Umbilical cord (tissue), 2 donors: ENCODE data around the gene OSM. TPM values are rescaled to one million over a fixed set of nuclear protein-coding genes. Genes with fewer than 3 reads are reported as not detected.

Source experiments
- DNase-seq: peaks from one replicate; pipeline ENCODE4 v3.0.0-alpha.2; 2015; ENCODE audit warnings: low spot score
- total RNA-seq: library from RNA; depleted of rRNA; stranded (reverse); fragments of >200 nt; gene quantifications from one replicate; pipeline ENCODE4 v1.2.3, GENCODE V29; 2014; ENCODE audit warnings: low replicate concordance; ENCODE audit not compliant: insufficient read depth

OSM gene
- total RNA-seq, 1 donor from 2014 or later, result 4.8 TPM

DNA sequence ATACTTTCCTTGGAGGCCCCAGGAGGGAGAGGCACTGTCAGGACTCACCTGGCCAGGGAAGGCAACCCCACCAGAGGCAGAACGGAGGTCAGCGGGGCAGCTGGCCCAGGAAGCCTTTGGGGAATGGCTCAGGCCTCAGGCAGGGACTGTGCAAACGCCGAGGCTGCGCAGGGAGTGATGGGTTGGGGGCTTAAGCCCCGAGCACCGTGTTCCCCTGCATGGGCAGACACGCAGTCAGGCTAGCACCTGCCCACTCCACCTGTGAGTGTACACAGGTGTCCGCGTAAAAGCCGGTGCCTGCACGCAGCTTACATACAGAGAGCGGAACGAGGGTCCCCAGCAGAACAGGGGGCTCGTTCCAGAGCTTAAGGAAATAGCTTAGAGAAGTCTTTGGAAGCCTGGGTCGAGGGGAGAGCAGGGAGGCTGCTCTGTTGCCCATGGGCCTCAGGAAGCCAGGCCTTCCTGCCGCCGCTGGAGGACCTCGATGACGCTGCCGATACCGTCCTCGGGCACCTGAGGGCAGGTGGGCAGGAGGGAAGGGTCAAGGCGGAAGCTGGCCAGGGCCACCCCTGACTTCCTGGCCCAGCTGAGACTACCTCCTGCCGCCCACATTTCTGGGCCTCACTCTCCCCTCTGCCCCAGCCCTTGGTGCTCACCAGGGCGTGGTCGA lies 18.7 kb upstream of the OSM start:
- DNase-seq, result no peak

DNA sequence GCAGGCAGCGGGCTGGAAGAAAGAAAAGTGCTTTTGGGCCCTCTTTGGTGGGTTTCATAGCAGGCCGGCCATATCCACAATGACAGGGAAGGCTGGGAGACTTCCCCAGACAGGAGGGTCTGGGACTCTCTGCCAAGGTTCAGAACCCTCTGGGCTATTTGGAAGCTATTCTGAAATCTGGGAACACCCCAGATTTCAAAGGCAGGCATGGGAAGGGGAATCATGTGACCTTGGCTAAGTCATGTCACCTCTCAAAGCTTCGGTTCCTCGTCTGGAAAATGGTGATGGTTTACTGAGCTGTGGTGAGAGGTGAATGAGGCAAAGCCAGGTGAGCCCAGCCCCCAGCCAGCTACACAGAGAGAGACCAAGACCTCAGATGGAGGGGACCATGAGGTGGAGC lies 18.0 kb upstream of the OSM start:
- no peak for DNase-seq

DNA sequence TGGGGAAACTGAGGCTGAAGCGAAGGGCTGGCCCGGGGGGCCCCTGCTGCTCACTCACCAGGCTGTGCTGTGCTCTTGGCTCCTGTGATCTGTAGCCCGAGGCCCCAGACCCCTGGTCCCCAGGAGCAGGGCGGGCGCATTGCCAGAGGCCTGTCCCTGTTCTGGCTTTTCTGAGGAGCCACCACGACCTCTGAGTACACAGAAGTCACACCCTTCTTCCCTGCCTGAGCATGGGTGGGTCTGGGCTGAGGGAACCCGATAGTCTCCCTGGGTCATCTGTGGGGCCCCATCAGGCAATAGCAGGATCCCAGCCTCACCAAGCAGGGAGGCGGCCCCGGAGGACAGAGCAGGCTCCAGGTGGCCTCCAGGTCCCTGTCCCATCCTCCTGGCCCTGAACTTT lies 17.5 kb upstream of the OSM start:
- no peak for DNase-seq

DNA sequence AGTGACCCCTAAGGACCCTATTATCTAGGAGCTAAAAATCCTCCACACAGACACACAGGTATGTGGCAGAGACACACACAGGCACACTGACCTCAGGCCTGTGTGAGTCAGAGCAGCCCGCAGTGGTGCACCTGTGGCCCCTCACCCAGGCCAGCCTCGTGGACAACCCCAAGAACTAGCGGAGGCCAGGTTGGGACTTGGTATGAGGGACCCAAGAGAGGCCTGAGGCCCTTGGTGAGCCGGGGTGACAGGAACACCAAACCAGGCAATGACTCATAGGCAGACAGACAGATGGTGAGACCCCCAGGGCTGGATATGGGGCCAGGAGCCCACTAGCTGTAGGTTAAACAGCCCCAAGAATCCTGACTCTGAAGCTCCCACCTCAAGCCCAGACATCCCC lies 16.7 kb upstream of the OSM start:
- DNase-seq, result no peak

DNA sequence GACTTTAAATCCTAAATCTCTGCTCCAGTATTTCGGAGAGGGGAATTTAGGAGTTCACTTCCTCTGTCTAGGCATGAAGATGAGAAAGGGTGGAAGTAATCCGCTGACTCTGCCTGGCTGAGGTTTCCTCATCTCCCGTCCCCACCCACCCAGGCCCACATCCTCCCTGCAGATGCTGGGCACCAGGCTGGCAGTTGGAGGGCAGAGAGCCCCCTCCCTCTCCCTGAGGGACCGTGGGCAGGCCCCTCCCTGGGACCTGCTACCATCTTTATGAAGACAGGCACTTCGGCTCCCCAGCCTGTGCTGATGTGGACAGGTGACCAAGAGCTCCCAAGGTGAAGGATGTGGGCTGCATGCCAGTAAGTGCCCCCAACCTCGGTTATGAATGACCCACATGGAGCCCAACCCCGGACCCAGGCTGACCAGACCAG lies 16.0 kb upstream of the OSM start:
- no peak for DNase-seq

DNA sequence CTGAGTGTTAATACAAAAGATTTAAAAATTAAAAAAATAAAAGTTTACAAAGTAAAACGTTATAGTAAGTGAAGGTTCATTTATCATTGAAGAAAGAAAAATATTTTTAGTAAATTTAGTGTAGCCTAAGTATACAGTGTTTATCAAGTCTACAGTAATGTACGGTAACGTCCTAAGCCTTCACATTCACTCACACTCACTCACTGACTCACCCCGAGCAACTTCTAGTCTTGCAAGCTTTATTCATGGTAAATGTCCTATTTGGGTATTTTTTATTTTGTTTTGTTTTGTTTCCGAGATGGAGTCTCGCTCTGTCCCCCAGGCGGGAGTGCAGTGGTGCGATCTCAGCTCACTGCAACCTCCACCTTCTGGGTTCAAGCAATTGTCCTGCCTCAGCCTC lies 13.9 kb upstream of the OSM start:
- no peak for DNase-seq

DNA sequence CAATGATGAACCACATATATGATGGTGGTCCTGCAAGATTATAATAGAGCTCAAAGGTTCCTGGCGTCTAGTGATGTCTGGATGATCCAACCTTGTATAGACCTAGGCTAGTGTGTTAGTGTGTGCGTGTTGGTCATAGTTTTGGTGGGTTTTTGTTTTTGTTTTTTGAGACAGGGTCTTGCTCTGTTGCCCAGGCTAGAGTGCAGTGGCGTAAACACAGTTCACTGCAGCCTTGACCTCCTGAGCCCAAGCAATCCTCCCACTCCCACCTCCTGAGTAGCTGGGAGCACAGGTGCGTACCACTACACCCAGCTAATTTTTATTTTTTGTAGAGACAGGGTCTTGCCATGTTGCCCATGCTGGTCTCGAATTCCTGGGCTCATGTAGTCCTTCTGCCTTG lies 13.3 kb upstream of the OSM start:
- no peak for DNase-seq

DNA sequence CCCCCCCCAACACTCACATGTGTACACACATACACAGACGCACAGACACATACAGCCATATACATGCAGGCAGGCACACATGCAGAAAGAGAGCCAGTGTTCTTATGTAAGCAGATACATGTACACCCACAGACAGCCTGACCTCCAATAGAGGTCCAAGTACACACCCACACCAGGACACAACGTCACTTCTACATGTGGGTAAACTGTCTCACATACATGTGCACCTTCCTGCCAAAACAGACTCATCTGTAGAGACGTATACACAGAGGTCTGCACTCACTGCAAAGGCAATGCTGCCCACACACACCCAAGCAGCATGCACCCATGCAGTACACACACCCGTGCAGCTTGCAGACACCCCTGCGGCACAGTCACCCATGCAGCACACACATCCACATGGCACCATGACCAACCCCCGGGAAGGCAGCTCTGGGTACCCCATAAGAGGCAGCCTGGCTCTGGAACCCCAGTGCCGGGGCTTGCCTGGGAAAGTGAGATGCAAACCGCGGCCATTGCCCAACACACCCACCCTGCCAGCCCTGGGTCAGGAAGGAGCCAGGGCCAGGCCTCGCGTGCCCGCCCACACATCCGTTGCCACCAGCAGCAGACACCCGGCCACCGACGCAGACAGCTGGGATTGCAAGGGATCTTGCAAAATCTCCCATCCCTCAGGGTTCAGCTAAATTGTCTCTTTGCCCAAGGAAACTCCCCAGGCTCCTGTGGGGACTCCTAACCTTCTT lies 12.6 kb upstream of the OSM start:
- DNase-seq, result no peak

DNA sequence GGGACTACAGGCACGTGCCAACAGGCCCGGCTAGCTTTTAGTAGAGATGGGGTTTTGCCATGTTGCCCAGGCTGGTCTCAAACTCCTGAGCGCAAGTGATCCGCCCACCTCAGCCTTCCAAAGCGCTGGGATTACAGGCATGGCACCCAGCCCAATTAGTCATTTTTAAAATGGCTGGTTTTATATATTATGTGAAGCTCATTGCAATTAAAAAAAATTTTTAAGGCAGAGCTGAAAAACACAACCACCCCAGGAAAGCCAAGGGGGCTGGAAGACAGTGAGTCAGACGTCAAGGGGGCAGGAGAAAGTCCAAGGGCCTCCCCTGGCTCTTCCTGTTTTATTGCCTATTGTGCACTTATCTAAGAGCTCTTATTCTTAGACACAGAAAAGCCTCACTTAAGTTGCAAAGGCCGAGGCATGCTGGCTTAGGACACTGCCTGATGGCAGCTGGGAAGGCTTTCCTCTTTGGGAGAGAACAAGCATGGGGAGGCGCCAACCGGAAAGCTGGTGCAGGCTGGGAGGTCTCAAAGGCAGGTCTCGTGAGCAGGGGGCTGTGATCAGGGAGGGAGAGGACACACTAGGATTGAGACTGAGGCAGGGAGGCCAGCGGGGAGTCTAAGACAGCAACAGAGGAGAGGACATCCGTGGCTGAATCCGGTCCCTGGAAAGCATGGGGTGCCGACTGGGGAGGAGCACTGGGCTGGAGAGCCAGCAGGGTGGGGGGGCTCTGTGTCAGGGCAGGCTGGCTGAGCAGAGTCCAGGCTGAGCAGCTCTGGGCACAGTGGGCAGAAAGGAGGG lies 11.1 kb upstream of the OSM start:
- peak; percentile 88 for DNase-seq

DNA sequence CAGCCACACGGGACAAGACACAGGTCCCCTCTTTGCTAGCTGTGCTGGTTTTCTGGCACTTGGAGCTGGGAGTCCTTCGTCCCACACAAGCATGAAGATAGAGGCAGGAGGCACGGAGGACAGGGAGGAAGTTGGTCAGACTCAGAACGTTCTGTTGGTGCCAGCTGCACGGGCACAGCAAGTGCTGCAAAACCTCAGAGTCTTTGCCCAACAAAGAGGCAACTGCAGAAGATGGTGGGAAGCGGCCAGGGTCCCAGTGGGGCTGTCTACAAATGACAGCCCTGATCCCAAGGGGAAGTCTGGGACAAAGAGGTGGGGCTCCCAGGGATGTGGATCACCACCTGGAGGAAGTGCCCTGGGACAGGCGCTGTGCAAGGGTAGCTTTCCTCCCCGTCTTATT lies 9.4 kb upstream of the OSM start:
- DNase-seq, result no peak

DNA sequence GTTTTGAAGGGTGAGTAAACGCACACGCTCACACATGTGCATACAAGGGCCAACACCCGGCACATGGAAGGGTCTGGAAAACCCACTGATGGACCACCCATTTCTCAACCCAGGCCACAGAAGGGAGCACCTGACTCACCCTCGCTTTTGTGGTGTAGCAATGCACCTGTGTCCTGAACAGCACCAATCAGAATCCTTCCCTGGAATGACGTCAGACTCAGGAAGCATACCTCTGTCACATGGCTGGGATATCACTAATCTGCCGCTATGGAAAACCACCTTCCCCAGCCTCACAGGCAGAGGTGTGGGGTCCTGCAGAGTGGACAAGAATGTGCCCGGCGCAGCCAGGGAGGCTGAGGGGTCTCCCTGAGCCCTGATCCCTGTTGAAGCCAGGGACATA lies 9.0 kb upstream of the OSM start:
- no peak for DNase-seq

DNA sequence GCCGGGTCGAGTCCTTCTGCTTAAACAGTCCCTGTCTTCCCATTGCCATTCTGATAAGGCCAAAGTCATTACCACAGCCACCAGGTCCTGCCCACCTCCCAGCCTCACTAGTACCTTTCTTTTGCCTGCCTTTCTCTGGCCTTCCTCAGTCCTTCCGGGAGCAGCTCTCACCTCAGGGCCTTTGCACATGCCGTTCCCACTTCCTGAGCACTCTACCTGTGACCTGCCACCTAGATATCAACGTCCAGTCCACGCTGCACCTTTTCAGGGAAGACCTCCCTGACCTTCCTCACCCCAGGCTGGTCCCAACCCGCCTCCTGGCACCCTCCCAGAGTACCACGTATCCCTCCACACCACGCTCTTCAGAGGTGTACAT lies 7.8 kb upstream of the OSM start:
- DNase-seq, result no peak

DNA sequence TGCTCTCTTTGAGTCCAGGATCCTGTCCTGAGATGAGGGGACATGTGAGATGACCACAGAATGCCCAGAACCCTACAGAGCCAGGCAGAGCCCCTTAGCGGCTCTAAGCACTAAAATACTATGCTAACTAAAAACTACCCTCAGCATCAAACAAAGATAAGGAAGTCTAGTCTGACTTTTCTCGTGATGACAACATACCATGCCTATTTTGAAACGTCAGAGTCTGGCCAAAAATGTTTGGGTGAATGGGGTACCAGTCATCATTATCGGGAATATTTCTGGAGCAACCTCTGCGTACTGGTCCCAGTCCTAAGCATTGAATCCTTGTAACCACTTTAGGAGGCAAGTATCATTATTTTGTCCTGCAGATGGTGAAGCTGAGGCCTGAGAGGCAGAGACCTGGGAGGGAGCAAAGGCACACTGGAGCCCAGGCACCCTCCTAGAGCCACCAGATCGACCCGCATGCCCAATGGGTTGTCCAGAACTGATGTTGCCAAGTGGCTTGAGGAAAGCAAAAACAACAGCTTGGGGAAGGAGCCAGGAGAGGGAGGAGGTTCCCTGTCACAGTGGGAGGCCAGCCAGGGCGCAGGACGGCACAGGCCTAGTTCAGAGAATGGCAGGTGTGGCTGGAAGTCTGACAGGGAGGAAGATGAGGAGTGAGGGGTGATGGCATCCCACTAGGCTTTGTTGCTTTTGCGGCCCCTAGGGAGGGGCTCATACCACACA lies 7.2 kb upstream of the OSM start:
- DNase-seq, result no peak

DNA sequence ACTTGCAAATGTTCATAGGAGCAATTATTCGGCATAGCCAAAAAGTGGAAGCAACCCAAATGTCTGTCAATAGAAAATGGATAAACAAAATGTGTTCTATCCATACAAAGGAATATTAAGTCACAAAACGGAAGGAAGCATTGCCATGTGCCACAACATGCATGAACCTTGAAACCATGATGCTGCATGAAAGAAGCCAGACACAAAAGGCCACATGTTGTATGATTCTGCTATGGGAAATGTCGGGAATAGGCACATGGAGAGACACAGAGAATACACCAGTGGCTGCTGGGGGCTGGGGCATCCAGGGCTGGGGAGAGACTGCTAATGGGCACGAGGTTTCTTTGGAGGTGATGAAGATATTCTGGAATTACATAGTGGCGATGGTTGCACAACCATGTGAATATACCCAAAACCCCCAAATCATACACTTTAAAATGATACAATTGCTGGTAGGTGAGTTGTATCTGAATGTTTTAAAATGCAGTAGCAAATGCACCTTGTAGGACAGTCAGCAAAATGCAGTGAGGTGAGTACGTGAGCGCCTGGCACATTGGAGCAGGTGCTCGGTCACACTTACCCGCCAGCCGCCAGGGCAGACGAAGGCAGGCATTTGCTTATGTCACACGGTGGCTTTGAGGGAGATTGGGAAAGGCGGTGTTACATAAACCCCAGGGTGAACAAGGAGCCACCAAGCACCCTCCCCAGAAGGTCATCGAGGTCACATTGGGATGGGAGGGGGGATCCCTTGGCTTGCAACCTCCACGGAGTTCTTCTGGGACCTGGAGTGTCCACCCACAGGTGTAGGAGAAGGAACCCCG lies 6.3 kb upstream of the OSM start:
- no peak for DNase-seq

DNA sequence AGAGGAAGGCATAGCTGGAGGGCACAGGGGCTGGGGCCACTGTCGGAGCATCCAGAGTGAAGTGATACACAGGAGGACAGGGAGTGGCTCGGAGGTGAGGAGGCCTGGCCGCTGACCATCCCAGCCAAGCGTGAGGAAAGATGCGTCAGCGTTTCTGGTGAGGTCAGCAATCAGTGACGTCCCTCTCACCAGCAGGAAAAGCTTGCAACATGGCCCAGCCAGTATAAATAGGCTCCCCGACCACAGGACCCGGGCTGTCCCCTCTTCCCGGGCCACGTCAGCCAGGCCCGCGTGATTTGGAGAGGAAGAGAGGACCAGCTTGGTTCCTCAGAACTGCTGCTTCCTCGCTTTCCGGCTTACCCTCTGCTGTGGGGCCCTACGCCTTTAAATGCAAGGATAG lies 4.2 kb upstream of the OSM start:
- DNase-seq, result peak; percentile 53

DNA sequence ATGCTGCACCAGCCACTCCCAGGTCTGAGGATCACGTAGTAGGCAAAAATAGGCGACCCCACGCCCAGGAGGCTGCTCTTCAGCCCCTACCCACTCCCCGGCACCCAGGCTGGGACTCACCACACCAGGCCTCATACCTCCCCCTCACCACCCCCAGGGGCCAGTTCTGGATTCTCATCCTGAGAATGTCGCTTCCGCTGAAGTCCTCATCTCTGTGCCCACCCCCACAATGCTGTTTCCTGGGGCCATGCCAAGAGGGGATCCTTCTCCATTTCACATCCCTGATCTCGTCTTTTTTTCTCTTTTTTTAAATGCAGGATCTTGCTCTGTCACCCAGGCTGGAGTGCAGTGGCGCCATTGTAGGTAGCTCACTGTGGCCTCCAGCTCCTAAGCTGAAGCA lies 1.7 kb upstream of the OSM start:
- DNase-seq, result no peak

DNA sequence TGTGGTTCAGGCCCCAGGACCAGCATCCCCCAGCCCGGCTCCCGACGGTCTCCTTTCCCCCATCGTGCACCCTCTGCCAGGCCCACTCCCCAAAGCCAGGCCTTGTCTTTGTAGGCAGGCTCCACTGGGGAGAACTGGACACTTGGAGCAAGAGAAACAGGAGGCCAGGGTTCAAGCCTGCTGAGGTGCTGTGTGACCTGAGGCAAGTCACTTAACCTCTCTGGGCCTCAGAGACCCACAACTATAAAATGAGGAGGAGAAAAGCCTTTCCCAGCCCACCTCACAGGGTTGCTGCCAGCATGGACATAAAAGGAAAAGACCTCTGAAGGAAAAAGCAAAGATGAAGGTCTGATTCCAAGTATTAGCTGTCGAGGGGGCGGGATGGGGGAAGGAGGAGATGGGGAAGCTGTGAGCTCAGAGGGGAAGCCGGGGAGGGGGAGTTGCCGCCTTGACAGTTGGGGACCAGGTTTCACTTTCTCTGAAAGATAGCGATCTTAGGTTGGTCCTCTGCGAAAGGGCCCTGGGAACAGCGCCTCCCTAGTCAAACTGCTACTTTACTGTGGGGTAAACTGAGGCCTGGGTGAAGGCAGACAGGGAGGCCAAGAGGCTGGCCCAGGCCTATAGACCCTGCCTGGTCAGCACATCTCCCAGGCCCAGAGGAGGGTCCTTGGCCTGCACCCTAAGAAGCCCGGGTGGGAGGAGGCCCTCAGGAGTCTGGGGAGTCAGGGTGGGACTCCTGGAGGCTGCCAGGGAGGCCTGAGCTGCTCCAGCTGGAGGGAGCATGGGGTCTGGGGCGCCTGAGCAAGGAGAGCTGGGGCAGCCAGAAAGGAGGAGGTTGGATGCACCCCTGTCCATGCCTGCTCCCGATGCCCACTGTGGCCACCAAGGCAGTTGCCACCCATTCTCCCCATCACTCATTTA lies 991 bp upstream of the OSM start:
- DNase-seq, result no peak

DNA sequence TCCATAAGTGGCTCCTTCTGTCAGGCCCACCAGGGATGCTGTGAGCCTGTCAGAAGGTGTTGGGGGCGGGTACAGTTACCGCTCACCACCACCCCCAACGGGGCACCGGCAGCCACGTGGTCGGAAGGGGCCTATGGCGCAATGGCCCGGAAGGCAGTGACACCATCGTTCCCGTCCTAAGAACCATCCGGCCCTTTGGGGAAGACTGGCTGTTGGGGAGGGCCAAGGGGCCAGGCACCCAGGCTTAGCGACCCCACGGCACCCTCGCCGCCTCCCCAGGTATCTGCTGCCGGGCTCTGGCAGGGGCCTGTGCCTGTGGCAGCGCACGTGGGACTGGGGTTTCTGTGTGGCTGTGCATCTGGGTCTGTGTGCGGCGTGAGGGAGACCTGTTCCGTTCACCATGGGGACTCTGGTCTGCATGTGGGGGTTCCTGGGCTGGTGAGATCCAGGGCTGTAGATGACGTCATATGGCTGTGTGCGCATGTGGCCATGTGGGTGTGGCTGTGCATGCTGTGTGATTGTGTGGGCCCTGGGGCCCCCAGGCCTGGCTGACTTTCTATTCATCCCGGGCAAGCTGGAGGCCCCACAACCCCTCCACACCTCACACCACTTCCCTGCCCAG lies 717 bp downstream of the OSM start:
- DNase-seq, result no peak

DNA sequence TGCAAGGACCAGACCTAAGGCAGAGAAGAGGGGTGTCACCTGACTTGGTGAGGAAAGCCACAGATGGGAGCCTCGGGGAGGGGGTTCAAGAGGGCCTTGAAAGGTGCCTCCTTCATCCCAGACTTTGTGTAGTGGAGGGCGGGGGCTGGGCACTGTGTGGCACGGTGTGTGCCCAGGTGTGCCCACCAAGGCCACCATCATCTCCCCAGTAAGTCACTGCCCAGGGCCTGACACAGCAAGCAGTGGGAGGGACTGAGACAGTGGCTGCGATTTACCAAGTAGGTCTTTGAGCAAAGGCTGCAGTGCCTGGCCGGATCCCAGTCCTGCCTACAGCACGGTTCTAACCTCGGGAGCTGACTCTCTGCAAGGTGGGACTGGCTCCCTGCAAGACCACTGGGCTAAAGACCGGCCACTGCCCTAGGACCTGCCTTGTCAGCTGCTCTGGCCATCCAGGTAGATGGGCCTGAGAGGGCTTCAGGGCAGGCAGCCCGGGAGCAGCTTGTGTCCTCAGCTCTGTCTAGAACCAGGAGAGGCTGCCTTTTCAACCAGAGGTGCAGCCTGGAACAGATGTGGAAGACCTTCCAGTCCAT lies 1.4 kb downstream of the OSM start:
- DNase-seq, result no peak
